B cell (primary cell): Measurements from ENCODE around the gene TMC3. TPM values are rescaled to one million over a fixed set of nuclear protein-coding genes. Genes with fewer than 3 reads are reported as not detected.

ENCODE experiments used
- ATAC-seq: fragments of 200-7000 bp; cut with Tn5 transposase; one replicate; pipeline ENCODE4 v1.10.0; 2021; ENCODE audit warnings: low read depth, mild to moderate bottlenecking, moderate number of reproducible peaks, moderate library complexity
- CTCF ChIA-PET: fragments of 350-600 bp; sonication (Branson Sonifier 250); formaldehyde crosslinking; loops from one replicate; lab custom pipeline; 2021; ENCODE audit warnings: antibody characterized with exemption, inconsistent platforms; lab: Charles Lee
- POLR2A ChIA-PET: fragments of 350-600 bp; sonication (Branson Sonifier 250); formaldehyde crosslinking; loops from one replicate; lab custom pipeline; 2021; ENCODE audit warnings: antibody characterized with exemption; lab: Charles Lee
- DNase-seq: peaks from one replicate; pipeline ENCODE4 v3.0.0; 2013
- H2AFZ ChIP-seq: 2 replicates; pipeline ENCODE4 v1.6.1; 2012; ENCODE audit warnings: mild to moderate bottlenecking, low read depth, low read length; ENCODE audit not compliant: insufficient read depth, poor library complexity, severe bottlenecking
- H3K27ac ChIP-seq, 2 donors: 1 replicate in 1 of 2; 2 replicates in 1 of 2; pipeline ENCODE4 v1.5.1; 2012 to 2013; ENCODE audit warnings: low read length in 2 of 2, mild to moderate bottlenecking in 2 of 2, moderate library complexity in 1 of 2
- H3K27me3 ChIP-seq, 4 experiments: fragments of 200-600 bp in 1 of 4; sonication (generic) in 1 of 4; replicated peaks in 1 of 4; 1 replicate in 2 of 4; 2 replicates in 2 of 4; pipeline versions ENCODE4 v1.6.1 to v1.7.0; 2013 to 2016; ENCODE audit warnings: low read length in 3 of 4, mild to moderate bottlenecking in 2 of 4, mixed read lengths in 1 of 4, moderate library complexity in 1 of 4; ENCODE audit not compliant: insufficient read depth in 4 of 4, control insufficient read depth in 3 of 4; ENCODE audit errors: control extremely low read depth in 1 of 4
- H3K36me3 ChIP-seq, 2 experiments: replicated peaks in 1 of 2; 1 replicate in 1 of 2; 2 replicates in 1 of 2; pipeline versions ENCODE4 v1.6.1 to v1.7.1; 2013; ENCODE audit warnings: low read length in 1 of 2; ENCODE audit not compliant: insufficient read depth in 2 of 2, control insufficient read depth in 1 of 2; ENCODE audit errors: control extremely low read depth in 1 of 2, extremely low read depth in 1 of 2
- H3K4me1 ChIP-seq, 2 donors: fragments of 200-600 bp in 1 of 2; sonication (generic) in 1 of 2; 1 replicate in 1 of 2; 2 replicates in 1 of 2; pipeline versions ENCODE4 v1.5.1 to v1.6.1; 2013 to 2017; ENCODE audit warnings: low read length in 2 of 2; ENCODE audit not compliant: control insufficient read depth in 2 of 2, insufficient read depth in 2 of 2
- H3K4me2 ChIP-seq: replicated peaks from 2 replicates; pipeline ENCODE3; 2012; ENCODE audit warnings: mild to moderate bottlenecking, low read depth, low read length; ENCODE audit not compliant: poor library complexity, severe bottlenecking
- H3K4me3 ChIP-seq, 5 experiments: fragments of 200-600 bp in 1 of 5; sonication (generic) in 1 of 5; 1 replicate in 3 of 5; 2 replicates in 2 of 5; pipeline versions ENCODE4 v1.5.1 to v1.7.0; 2011 to 2016; ENCODE audit warnings: low read length in 4 of 5, mild to moderate bottlenecking in 4 of 5, low read depth in 2 of 5, control low read depth in 1 of 5, moderate library complexity in 1 of 5; ENCODE audit not compliant: insufficient read depth in 1 of 5; ENCODE audit errors: control extremely low read depth in 1 of 5, extremely low read depth in 1 of 5
- H3K79me2 ChIP-seq: fragments of 200-600 bp; sonication (generic); one replicate; pipeline ENCODE4 v1.6.0; 2016; ENCODE audit warnings: low read length; ENCODE audit not compliant: control insufficient read depth, insufficient read depth
- H3K9ac ChIP-seq: fragments of 200-600 bp; sonication (generic); 2 replicates; pipeline ENCODE4 v1.6.1; 2017; ENCODE audit warnings: mild to moderate bottlenecking, low read length, moderate library complexity
- H3K9me3 ChIP-seq, 3 donors: one replicate each; pipeline versions ENCODE4 v1.6.1 to v1.7.1; 2013; ENCODE audit warnings: low read length in 2 of 3; ENCODE audit not compliant: control insufficient read depth in 2 of 3, insufficient read depth in 1 of 3; ENCODE audit errors: control extremely low read depth in 1 of 3
- H4K20me1 ChIP-seq: 2 replicates; pipeline ENCODE4 v1.6.0; 2012; ENCODE audit warnings: mild to moderate bottlenecking, low read length; ENCODE audit not compliant: insufficient read depth, control insufficient read depth, poor library complexity, severe bottlenecking
- H3K27ac Mint-ChIP-seq: one replicate; pipeline ENCODE4 v1.8.0; 2021; ENCODE audit warnings: mixed read lengths
- H3K27me3 Mint-ChIP-seq: one replicate; pipeline ENCODE4 v1.8.0; 2021; ENCODE audit warnings: mixed read lengths
- H3K4me1 Mint-ChIP-seq: one replicate; pipeline ENCODE4 v1.8.0; 2021; ENCODE audit warnings: mixed read lengths
- H3K4me3 Mint-ChIP-seq: one replicate; pipeline ENCODE4 v1.8.0; 2021; ENCODE audit warnings: mixed read lengths
- H3K9me3 Mint-ChIP-seq: one replicate; pipeline ENCODE4 v1.8.0; 2022; ENCODE audit warnings: mixed read lengths; ENCODE audit not compliant: insufficient read depth
- CTCF ChIP-seq: fragments of 200-600 bp; IDR thresholded peaks from one replicate; pipeline ENCODE4 v1.8.0; 2022; ENCODE audit warnings: antibody characterized with exemption, mild to moderate bottlenecking
- EZH2 ChIP-seq: IDR thresholded peaks from 2 replicates; pipeline ENCODE4 v1.6.1; 2012; ENCODE audit warnings: borderline replicate concordance, low read depth, mild to moderate bottlenecking, moderate library complexity, low read length; ENCODE audit not compliant: insufficient read depth, poor library complexity, severe bottlenecking
- WGBS: methylation state at CpG from one replicate; pipeline ENCODE4 v1.1.5; 2013; ENCODE audit warnings: missing lambda C conversion rate; ENCODE audit not compliant: insufficient coverage; 5-methylcytosine and 5-hydroxymethylcytosine counted together
- intact Hi-C: fragments of 100-400 bp; cut with micrococcal nuclease; formaldehyde crosslinking; loops from one replicate; pipeline ENCODE4 v1.10.0; 2022
- polyA plus RNA-seq: library from polyadenylated mRNA; depleted of rRNA; stranded (reverse); fragments of >200 nt; gene quantifications from 2 replicates; pipeline ENCODE4 v1.2.3, GENCODE V29; 2012
- total RNA-seq, 2 donors: library from RNA; stranded (reverse); fragments of 120-200 nt in 1 of 2; gene quantifications; 1 replicate in 1 of 2; 2 replicates in 1 of 2; pipeline versions ENCODE4 v1.2.3 to v1.2.4, GENCODE V29; 2013 to 2022

TMC3 gene
- total and polyA plus RNA-seq, 2 donors (not counting 1 experiment from before 2014, with no cell fraction given): not detected

DNA sequence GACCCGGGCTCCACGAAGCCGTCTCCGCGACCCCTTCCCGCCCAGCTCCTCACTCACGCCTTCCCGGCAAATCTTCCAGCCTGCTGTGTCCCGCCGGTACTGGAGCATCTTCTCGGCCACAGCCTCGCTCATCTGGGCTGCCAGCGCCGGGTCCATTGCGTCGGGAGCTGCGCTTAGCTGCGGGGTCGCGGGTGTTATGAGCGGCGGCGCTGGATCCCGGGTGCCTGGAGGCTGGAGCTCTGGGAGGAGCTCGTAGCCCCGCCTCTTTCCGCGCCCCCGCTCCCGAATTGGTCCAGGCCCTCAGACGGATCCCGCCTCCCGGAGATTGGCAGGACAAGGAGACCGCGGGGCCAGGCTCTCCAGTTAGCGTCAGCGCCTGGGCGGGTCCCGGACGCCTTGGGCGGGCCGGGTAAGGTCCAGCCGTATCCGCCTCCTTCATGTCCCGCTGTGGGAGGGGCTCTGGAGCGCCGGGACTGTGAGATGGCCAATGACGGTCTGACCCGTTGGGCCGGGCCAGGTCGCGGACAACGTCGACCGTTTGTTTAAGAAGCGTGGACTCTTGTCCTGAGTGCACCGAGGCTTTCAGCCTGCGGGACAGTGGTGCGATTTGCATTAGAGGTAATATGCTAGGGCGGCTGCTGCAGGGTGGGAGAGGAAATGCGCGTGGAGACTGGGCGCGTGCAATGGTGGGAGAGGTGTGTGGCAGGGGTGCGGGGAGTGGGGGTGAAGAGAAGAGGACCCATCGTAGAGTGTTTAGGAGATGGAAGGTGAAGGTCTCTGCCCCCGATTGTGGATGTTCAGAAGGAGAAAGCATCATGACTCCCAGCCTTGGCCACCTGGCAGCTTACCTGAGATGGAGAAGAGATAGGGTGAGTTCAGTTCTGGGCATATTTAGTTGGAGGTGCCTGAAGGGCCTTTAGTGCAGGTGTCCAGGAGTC is 49.8 kb downstream of the TMC3 start, which contains the start of gene STARD5:
STARD5 (minus strand) TSS at position 198 of the 938 bp plus-strand sequence; CDS start at position 156, 42 bp downstream.
- H3K27me3 Mint-ChIP-seq: no peaks in the 10 kb centered on the region
- intact Hi-C loops: loop anchor here (1.0 kb wide), 4 partner anchors 13 to 49 kb away; no protein-coding TSS in a partner anchor
- H3K27ac ChIP-seq: peak within 1 kb of the TSS; percentile 27 to 68

More for the DNA sequence above, 49.8 kb downstream of the TMC3 start, which contains the start of gene STARD5:
- DNase-seq (peak; percentile 92), ATAC-seq (peak; percentile 99)
- POLR2A ChIA-PET: interaction anchor here (0.6 to 1.8 kb wide), 8 partner anchors 13 to 322 kb away, joined by 3 to 13 read pairs (median 3); no protein-coding TSS in a partner anchor
- Histone ChIP-seq H3K4me3 (peak within 1 kb of the TSS; percentile 54 to 79 (median 77)), H2AFZ (peak within 1 kb of the TSS; percentile 88), H3K36me3 (peaks cover 0 to under 1% of the 10 kb centered on the region in 2 experiments), H4K20me1 (no peaks in the 10 kb centered on the region), H3K9ac (peak within 1 kb of the TSS; percentile 79), H3K4me1 (peaks cover 18 to 32% of the 10 kb centered on the region in 2 donors), H3K79me2 (peaks cover 45% of the 10 kb centered on the region), H3K9me3 (no peaks in the 10 kb centered on the region), H3K27me3 (no peaks in the 10 kb centered on the region), H3K4me2 (peak within 1 kb of the TSS; percentile 82)
- Mint-ChIP-seq H3K9me3 (no peaks in the 10 kb centered on the region), H3K4me1 (peaks cover 32% of the 10 kb centered on the region), H3K27ac (peak within 1 kb of the TSS; percentile 95), H3K4me3 (peak within 1 kb of the TSS; percentile 100)
- WGBS: under 1% methylated on average over 67 of the region's 67 CpGs
- no peak for TF ChIP-seq EZH2
- no peak for TF ChIP-seq CTCF
- CTCF ChIA-PET: interaction anchor here (0.9 to 20.0 kb wide), 12 partner anchors 11 to 83 kb away, joined by 3 to 306 read pairs (median 4); no protein-coding TSS in a partner anchor
